HG03025 (cell line): ENCODE data around the gene LKAAEAR1.

Source experiments
- ATAC-seq: cut with Tn5 transposase; IDR thresholded peaks from one replicate; pipeline ENCODE4 v1.9.1; 2021; ENCODE audit warnings: mild to moderate bottlenecking, moderate library complexity; ENCODE audit not compliant: unreplicated experiment, low FRiP score

Gene LKAAEAR1

GRCh38 chr20:64080813-64081623, 3.2 kb downstream of the LKAAEAR1 start:
- no peak for ATAC-seq

GRCh38 chr20:64080013-64080812, 4.0 kb downstream of the LKAAEAR1 start, which contains the start of gene OPRL1:
Gene OPRL1 (plus strand): TSS chr20:64080082. CDS start chr20:64092721, 12,639 bp downstream.
- ATAC-seq = no peak

DNA sequence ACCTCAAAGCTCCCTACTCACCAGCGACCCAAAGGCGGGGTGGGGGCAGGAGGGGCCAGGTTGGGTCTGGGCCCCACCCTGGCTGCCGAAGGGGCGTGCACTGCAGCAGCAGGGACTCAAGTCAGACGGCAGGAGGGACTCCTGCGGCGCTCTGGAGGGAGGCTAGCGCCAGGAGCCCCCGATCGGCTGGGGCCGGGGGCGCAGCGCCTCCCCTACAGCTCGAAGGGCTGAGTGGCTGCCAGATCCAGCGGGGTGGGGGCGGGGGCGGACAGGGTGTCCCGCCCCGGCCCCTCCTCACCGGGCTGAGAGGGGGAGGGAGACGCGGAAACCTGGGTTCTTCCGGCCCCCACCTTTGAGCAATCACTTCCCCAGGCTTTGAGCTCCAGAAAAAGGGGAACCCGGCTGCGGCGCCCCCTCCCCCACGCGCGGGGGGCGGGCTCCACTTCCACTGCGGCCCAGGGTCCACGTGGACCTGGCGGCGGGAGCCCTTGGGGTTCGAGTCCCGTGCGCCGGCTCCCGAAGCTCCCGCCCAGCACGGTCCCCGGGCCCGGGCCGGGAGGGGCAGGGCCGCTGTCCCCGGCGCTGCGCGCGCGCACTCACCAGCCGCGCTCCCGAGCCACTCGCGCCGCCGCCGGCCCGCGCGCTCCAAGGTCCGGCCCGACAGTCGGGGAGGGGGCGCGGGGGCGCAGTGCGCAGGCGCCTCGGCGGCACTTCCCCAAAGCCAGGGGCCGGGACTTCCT, 4.8 kb downstream of the LKAAEAR1 start, which contains the start of gene RGS19:
TSS of gene RGS19 (minus strand) at position 246 of the 740 bp plus-strand sequence. CDS start 2,632 bp downstream, outside the sequence.
- ATAC-seq = no peak

DNA sequence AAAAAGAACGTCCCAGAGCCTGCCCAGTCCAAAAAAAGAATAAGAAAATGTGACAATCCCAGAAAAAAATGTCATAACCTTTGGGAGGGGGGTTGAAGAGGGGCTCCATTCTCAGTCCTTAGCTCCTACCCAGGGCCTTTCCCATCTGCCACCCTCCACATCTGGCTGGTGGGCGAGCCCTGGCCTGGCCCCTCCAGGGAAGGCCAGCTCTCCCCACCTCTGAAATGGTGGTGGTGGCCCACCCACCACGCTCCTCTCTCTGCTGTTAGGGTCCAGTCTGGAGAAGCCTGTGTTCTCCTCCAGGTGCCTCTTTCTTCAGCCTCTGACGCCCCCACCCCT, 5.3 kb downstream of the LKAAEAR1 start:
- ATAC-seq = no peak

- ATAC-seq = no peak
Measured at GRCh38 chr20:64077876-64078551, 6.2 kb downstream of the LKAAEAR1 start.

DNA sequence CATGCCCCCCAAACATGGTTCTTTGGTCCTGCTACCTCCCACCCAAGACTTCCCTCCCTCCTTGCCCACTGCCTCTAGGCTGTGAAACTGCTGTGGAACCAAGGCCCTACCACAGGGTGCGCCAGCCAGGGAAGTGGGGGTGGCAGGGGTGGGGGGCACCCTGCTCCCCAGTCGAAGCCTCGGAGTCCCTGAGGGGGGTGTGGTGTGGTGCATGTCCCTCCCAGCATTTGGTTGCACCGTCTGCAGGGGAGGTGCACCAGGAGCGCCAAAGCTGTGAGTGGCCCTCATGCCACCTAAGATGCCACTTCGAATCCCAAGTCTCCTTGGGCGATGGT, 6.7 kb downstream of the LKAAEAR1 start:
- ATAC-seq = no peak

DNA sequence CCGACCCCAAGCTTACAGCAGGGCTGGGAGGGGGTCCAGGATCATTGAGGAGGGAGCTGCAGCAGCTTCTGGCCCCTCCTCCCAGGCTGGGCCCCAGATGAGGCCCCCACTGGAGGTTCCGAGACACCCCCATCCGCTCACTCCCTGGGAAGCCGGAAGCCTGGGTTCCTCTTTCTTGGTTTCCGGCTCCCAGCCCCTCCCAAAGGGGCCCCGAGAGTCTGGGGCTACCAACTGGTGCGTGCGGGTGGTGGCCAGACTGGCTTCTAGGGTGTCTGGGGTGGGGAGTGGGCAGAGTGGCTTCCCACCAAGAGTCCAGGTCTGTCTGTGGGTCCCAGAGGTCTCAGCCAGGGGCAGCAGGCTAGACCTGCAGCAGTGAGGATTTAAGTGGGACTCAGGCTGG, 7.1 kb downstream of the LKAAEAR1 start:
- ATAC-seq = no peak

GRCh38 chr20:64076061-64076997, 7.9 kb downstream of the LKAAEAR1 start:
- ATAC-seq = no peak

GRCh38 chr20:64075556-64075955, 8.6 kb downstream of the LKAAEAR1 start:
- no peak for ATAC-seq

DNA sequence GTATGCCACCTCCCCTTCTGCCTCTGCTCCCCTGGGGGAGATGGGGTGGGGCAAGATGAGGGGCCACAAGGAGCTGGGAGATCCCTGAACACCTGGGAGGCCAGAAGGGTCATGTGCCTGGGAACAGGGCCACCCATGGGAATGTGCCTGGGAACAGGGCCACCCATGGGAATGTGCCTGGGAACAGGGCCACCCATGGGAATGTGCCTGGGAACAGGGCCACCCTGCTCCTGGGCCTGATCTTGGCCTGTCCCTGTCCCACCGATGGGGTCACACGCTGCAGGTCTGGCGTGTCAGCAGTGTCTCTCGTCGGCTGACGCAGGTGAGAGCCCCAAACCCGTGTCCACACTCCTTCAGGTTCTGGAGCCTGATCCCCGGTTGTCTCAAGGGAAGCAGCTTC, 9.2 kb downstream of the LKAAEAR1 start:
- no peak for ATAC-seq

DNA sequence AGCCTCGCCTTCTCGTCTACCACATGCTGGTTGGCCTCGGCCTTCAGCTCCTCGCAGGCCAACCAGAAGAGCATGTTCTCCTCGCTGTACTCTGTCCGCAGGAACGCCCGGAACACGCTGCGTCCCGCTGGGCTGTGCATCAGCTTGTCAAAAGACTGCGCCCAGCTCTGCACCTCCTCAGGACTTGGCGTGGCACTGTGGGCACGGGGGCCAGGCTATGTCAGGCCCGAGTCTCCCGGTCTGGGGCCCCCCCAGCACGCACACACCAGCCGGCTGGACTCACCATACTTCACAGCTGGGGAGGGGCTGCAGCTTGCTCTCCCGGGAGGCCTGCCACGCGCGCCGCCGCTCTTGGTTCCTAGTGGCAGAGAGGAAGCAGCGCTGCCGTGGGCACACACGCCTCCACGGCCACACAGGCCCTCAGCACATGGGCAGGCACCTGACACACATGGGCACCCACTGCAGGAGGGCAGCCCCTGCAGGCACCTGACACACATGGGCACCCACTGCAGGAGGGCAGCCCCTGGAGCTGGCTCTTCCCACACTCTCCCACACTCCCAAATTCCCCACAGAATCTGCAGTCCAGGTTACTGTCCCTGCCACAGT, 9.9 kb downstream of the LKAAEAR1 start:
- no peak for ATAC-seq

DNA sequence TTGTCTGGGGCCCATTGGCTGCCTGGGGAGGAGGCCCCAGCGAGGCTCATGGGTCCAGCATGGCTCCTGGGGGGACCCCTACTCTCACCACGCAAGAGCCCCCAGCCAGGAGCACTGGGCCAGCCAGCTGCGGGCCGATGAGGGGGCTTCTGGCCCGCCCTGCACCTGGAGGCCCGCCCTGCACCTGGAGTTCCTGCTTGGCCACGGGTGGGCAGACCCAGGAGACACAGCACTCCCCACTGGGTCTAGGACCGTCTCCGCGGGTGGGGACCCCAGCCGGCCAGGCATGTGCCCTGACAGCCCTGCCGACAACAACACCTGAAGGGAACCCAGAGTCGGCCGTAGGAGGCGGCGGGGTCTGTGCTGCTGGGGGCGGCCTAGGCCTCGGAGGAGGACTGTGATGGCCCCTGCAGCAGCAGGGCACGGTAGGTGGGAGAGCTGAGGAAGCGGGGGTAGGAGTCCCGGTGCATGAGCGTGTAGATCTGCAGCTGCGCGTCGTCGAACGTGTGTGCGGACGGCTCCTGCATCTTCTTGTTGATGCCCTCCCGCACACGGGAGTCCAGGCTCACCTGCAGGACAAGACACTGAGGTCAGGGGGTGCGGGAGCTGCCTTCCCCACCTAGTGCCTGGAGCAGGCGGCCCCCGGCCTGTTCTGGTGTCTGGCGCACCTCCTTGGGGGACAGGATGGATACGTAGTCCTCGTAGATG, 10.6 kb downstream of the LKAAEAR1 start:
- ATAC-seq = no peak

DNA sequence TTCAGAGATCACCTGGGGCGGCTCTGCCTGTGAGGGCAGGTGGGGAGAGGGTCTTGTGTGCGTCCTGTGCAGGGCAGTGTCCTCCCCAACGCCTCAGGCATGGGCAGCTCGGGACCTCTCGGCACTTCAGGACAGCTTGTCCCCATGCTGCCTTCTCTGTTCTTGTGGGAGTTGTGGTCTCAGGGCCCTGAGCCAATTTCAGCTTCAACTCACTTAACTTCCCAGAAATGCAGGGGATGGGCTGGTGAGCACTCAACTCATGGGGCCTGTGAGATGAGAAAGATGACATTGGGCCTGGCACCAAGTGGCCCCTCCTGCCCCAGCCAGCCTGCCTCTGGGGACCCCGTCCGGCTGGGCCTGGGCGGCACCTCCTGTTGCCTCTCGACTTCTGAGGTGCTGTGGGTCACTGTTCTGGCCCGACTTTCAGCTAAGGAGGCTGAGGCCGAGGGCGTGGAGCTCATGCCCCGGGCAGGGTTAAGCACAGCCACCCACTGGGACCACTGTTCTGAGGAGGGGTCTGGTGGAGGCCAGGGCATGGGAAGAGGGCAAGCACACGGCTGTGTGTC, 11.6 kb downstream of the LKAAEAR1 start:
- ATAC-seq = no peak

DNA sequence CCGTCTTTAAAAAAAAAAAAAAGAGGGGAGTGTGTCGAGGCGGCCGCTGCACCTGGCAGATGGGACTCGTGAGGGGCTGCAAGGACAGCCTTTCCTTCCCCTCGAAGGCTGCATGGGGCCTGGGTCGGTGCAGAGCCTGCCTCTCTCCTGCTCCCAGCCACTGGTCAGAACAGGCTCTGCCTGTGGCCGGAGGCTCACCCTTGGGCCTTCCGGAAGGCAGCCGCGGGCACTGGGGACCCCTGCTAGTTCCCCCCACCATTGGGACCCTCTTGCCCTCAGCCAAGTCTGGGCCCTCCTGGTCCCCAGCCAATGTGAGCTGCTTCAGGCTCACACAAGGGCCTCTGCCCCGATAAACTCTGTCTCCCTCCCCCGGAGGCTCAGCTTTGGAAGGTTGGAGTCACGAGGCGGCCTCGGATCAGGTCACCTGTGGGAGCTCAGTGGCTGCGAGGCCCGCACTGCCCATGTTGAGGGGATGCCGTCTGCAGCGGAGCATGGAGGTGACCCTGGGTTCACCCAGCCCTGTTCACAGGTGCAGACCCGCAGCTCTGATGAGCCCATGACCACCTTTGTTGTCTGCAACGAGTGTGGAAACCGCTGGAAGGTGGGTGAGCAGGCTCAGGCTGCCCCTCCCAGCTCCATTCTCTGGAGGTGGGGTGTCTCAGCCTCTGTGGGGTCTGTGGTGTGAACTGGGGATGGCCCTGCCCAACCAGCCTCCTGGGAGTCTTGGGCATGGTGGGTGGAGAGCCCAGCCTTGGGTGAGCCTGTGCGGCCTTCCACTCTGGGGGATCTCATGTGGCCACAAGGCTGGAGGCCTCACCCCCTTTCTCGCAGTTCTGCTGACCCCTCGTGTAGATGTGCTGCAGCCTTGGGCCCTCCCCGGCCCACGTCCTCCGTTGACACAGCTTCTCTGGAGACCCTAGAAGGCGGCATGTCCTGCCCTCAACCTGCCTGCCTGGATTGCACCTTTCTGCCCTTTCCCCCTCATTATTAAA, 12.6 kb downstream of the LKAAEAR1 start:
- ATAC-seq = no peak

- no peak for ATAC-seq
Measured at GRCh38 chr20:64070244-64070993, 13.8 kb downstream of the LKAAEAR1 start.

- no peak for ATAC-seq
Measured at GRCh38 chr20:64069614-64070243, 14.5 kb downstream of the LKAAEAR1 start.
